NCI-H1092 (cell line): Measurements from ENCODE around the gene GRID1.
"Not testable (repeated sequence)": the region's sequence is repeated elsewhere in the genome, so short reads cannot be mapped to it uniquely, and the experiment has no call there.

ENCODE experiments used
- DNase-seq: peaks from one replicate; lab custom pipeline; 2025; lab: John Stamatoyannopoulos, UW

The GRID1 gene

GRCh38 chr10:85868627-85869499 lies 497.7 kb downstream of the GRID1 start:
- DNase-seq = no peak

GRCh38 chr10:85864868-85865526 lies 501.6 kb downstream of the GRID1 start:
- DNase-seq = no peak

- DNase-seq = no peak
These were observed 502.4 kb downstream of the GRID1 start for GRCh38 chr10:85864173-85864549.

- DNase-seq = no peak
These were observed 503.1 kb downstream of the GRID1 start for GRCh38 chr10:85863301-85864172.

DNA sequence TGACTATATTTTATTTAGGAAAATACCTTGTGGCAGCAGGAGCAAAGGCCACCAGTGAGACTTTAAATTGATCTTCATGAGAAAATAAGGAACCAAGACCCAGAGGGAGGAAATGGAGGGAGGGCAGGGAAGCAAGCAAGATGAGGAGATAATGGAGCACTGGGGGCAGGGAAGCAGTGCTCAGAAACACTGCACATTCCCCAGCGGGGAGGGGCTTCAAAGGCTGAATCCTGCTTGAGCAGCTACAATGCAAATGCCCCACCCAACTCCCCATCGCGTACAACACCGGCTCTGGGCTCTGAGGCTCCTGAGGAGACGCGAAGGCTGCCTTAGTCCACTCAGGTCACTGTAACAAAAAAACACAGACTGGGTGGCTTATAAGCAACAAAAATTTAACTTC lies 503.8 kb downstream of the GRID1 start:
- no peak for DNase-seq

DNA sequence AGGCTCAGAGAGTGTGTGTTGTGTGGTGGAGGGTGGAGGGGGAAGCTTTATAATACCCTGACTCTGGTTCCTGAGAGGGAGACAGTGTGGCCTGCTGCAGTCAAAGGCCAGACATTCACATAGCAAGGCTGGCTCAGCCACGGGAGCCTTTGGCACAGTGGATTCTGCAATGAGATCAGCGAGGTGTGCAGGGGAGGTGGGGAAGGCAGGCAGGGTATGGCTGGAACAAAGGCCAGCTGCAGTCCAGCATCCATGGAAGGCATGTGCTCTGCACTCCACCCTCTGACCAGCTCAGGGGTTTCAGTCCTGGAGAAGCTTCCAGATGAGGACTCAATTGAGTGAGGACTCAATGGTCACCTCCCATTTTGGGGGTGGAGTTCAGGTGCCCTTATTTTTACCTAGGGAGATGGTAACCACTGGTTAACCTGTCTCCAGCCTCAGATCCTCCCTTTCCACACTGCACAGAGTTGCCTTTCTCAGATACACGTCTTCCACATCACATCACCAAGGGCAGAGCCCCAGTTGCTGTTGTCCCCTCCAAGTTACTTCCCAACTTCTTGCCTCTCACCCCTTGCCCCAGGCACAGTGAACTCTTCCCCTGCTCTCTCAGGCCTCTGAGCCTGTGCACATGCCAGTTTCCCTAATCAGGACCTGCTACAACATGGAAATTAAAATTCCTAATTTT lies 504.9 kb downstream of the GRID1 start:
- DNase-seq = no peak

- DNase-seq = no peak
These were observed 506.7 kb downstream of the GRID1 start for GRCh38 chr10:85859859-85860258.

GRCh38 chr10:85858776-85859515 lies 507.6 kb downstream of the GRID1 start:
- no peak for DNase-seq

DNA sequence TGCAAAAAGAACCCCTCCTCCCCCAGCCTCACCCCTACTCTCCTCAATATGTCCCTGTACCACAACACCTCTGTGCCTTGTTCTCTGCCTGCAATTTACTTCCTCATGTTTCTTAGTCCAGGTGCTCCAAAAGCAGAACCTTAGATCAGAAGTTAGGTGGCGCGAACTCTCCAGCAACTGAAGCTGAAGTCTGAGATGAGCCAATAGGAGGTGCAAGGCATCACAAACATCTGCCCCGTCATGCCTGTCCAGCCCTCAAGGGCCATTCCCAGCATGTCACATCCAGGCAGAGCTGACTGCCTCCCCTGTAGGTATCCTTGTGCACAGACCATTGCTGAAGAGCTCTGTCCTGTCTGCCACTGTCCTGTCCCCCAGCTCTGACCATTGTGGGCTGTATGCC lies 508.8 kb downstream of the GRID1 start:
- no peak for DNase-seq

GRCh38 chr10:85857305-85857704 lies 509.3 kb downstream of the GRID1 start:
- DNase-seq = no peak

DNA sequence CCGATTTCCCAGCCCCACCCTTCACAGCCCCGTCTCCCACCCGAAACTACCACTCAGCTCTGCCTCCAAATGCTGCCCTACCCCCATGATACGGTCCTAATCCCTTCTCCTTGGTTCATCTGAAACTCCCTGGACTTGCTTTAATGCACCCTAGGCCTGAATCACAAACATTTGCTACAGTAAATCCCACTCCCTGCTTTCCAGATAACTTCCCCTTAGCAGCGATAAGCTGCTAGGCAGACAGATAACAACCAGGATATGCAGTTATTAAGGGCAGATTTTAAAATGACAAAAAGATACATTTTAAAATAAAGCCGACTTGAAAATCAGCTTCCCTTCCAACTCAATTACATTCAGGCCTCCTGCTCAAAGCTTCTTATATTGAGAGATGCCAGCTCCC lies 514.7 kb downstream of the GRID1 start:
- no peak for DNase-seq

DNA sequence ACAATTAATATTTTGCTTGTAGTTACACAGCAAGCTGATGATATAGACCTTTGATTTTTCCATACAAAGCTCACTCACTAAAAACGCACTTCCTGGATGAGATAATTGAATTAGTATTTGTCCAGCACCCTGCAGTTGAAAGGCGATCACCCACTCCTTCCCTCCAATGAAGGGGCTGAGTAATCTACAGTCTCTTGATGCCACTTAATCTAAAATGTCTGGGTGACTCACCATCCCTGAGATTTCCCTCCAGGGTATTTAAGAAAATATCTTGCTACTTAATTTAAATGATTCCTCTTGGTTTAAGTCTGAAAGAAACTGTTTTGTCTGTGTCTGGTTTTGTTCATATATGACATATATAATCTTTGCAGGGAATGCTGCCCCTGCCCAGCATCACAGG lies 515.3 kb downstream of the GRID1 start:
- DNase-seq = no peak

GRCh38 chr10:85850736-85851135 lies 515.9 kb downstream of the GRID1 start:
- no peak for DNase-seq

GRCh38 chr10:85849315-85849714 lies 517.3 kb downstream of the GRID1 start:
- no peak for DNase-seq

- no peak for DNase-seq
These were observed 517.8 kb downstream of the GRID1 start for GRCh38 chr10:85848756-85849155.

DNA sequence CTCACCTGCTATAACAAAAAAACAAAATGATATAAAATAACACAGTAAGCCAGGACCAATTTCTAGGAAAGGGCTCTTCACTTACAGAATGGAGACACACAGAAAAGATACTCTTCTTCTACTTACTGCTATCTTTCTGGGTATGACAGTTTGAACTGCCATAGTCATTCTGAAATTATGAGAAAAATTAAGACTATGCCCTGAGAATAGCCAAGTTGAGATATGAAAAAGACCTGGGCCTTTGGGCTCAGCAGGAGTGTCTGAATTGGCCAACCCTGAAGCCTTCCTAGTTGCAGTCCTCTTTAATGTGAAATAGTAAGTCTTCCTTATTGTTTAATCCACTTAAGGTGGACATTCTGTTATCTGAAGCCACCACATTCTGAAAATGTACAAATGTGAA lies 519.5 kb downstream of the GRID1 start:
- no peak for DNase-seq

DNA sequence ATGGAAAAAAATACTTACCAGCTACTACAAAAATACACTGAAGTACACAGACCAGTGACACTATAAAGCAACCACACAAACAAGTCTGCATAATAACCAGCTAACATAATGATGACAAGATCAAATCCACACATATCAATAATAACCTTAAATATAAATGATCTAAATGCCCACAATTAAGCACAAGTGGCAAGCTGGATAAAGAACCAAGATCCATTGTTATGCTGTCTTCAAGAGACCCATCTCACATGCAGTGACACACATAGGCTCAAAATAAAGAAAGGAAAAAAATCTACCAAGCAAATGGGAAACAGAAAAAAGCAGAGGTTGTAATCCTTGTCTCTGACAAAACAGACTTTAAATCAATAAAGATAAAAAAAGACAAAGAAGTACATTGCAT lies 527.9 kb downstream of the GRID1 start:
- not testable (repeated sequence) for DNase-seq

DNA sequence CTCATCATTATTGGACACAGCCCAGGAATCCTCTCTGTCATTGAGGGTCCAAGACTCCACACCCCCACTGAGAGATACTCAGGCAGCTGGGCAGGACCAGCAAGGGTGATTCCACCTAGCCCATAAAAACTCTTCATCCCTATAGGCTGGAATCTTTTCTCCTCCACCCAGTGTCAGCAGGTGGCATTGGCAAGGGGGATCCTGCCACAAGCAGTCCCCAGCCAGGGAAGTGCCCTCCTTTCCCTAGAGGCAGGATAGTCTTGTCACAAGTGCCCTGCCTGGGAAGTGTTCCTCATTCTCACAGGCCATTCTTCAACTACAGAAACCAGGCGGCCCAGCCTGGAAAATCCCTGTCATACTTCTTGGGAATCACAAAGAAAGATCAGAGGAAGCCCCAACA lies 533.6 kb downstream of the GRID1 start:
- no peak for DNase-seq

DNA sequence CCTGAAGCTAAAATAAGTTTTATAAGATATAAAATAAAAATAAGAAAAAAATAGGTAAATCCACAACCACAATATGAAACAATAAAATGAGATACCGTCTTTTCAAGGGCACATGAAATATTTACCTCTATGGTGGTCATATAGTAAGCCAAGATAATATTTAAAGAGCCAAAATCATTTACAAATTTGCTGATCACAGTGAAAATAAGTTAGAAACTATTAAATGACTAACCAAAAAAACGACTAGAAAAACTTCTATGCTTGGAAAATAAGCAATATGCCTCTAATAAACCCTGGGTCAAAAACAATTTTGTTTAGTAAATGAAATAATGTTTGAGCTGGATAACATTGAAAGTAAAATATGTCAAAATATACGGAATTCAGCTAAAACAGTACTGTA lies 535.2 kb downstream of the GRID1 start:
- no peak for DNase-seq

- DNase-seq = no peak
These were observed 540.2 kb downstream of the GRID1 start for GRCh38 chr10:85826377-85826776.

GRCh38 chr10:85811405-85811804 lies 555.2 kb downstream of the GRID1 start:
- no peak for DNase-seq
